Activated naive CD4-positive, alpha-beta T cell (primary cell): ENCODE data around the gene EDN1.
"Not testable (repeated sequence)": the region's sequence is repeated elsewhere in the genome, so short reads cannot be mapped to it uniquely, and the experiment has no call there.

Experiments used
- DNase-seq, 4 experiments: peaks; one replicate each; lab custom pipeline; 2025; lab: John Stamatoyannopoulos, UW

The EDN1 gene

DNA sequence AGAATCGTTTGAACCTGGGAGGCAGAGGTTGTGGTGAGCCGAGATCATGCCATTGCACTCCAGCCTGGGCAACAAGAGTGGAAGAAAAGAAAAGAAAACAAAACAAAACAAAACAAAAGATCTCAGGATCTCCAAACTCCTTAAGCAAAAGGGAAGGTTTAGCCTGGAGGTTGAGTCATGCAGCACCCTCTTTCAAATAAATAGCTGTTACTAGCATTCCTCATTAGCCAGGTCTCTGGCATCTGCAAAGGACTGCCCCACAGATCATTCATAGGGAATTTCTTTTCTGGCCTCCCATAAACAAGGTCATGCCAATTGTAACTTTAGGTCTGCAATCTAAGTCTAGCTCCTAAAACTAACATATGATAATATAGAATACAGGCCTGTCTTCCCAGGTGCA, 37.2 kb downstream of the EDN1 start:
- DNase-seq, result no peak

DNA sequence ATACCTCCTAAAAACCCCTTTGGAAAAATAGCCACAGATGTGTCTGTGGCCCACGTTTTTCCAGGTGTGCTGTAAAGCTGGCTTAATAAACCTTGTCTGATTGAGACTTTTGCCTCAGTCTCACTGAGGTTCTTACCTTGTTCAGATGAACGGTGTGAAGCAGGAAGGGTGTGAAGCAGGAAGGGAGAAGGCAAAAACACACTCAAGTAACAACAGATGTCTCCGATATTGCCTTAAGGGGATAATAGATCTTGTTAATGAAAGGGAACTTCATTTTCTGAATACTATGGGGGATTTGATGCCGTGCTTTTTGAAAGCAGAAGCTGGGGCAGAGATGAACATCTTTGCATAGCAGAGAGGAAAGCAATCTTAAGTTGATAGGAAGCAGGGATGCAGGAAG, 37.8 kb downstream of the EDN1 start:
- DNase-seq, result no peak

DNA sequence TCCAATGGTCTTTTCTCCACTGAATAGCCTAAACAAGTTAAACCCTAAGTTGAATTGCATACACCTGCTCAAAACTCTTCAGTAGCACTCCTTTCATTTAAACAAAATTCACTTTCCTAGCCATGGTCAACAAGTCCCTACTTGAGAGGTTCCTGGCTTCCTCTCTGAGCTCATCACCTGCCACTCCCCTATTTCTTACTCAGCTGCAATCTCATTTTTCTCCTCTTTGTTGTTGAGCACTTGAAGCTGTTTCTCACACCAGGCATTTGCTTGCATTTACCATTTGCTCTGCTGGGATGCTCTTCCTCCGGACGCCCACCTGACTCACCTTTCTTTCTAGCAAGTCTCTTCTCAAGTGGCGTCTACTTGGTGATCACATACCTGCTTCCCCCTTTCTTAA, 38.5 kb downstream of the EDN1 start:
- no peak for DNase-seq

- DNase-seq, result no peak
Observed at GRCh38 chr6:12331474-12331873, 41.3 kb downstream of the EDN1 start.

DNA sequence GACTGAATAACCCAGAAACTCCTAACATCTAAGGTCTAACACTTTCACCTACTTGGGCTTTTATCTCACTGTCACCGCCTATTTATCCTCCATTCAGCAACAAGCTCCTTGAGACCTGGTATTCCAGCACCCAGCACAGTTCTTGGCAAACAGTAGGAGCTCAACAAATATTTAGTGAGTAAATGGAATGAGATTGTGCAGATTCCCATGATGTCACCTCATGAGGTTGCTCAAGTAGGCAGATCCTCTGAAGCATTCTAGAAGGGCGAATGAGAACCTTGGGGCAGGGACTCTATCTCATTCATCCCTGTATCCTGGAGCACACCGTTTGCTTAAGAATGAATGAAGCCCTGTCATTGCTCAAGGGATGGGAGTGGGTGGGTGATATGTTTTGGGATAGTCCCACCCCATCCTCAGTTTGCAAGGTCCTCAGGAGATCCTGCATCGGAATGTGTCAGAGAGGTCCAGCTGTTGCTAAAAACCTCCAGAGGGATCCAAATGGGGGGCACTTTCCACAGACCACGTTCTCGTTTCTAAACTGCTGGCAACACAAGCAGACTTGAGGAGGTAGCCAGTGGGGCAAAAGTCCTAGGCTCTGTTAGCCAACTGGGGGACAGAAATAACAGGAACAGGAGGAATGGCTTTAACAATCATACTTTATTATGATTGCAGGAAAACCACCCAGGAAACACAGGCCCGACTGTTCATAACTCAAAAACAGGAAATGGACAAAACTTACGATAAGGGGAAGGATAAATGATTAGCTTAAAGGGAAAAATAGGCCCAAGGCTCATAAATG, 42.0 kb downstream of the EDN1 start:
- DNase-seq, result no peak

DNA sequence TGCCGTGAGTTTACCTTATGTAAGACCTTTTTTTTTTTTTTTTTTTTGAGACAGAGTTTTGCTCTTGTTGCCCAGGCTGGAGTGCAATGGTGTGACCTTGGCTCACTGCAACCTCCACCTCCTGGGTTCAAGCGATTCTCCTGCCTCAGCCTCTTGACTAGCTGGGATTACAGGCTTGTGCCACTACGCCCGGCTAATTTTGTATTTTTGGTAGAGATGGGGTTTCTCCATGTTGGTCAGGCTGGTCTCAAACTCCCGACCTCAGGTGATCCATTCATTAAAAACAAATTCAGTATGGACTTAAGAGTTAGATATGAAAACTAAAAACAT, 42.6 kb downstream of the EDN1 start:
- DNase-seq, result not testable (repeated sequence)

GRCh38 chr6:12333128-12333527, 43.0 kb downstream of the EDN1 start:
- no peak for DNase-seq

DNA sequence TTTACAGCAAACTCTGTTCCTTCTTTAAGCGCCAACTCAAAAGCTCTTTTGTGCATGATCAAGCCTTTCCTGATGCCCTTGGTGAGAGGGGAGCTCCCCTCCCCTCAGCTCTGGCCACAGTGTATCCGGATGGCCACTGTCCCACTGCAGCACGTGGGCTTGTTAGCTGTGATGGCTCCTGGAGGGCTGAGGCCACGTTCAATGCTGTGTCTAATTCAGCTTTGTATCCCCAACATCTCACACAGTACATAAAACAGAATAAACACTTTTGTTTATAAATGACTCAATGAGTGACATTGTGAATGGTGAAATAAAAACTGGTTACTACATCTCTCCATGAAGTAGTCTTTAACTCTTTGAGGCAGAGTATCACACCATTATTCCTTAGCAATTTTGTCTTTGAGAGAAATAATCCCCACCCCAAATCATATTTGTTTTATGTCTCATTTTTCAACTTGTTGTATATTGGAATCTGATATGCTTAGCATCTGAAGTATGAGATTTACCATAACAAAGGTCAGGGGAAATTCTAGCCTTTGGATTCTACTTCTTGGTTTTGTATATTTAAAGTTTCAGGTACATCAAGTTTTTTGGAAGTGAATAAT, 44.5 kb downstream of the EDN1 start:
- DNase-seq, result no peak

DNA sequence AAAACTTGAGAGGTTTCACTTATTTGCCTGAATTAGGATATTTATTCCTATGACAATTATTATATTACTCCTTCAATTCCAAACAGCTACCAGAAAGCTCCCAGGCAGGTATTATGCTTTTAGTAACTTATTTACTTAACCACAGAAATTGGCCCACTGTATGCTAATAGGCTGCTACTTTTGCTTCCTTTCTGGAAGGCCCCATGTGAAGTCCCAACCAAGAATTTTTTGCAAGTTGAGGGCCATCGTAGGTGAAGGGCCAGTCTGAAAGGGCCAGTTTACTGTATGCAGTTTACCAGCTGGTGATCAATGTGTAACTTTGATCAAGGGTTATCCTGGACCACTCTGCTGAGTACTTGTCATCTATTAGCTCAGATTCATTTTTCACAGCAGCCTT, 45.0 kb downstream of the EDN1 start:
- no peak for DNase-seq

- DNase-seq, result no peak
Observed at GRCh38 chr6:12335717-12336116, 45.6 kb downstream of the EDN1 start.

- no peak for DNase-seq
Observed at GRCh38 chr6:12336121-12336971, 46.2 kb downstream of the EDN1 start.

DNA sequence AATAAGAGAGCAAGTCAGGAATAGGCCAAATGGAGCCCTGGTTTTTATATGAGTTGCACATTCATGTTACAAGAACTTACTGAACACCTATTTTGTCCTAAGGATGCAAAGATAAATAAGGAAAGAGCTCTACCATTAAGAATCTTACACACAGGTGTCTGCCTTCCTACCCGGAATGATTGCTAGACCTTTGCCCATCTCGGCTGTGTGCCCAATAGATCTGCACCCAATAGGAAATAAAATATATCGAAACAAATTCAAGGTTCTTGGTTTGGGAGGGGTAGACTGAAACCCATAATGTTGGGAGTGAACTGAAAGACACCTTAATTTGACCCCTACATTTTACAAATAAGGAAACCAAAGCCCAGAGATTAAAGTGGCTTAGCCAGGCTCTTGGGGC, 48.9 kb downstream of the EDN1 start:
- no peak for DNase-seq

- no peak for DNase-seq
Observed at GRCh38 chr6:12339808-12340487, 49.8 kb downstream of the EDN1 start.

DNA sequence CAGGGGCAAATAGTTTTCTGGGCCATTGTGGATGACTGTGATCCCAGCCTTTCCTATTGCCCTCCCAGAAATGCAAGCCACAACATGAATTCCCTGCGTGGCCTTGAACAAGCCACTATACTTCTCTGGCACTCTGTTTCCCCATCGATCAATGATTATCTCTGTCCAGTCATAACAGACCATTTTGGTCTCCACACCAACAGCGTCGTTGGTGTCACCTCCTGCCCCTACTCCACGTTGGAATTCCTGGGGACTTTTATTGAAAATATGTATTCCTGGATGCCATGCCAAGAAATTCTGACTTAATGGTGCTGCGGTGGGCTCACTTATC, 50.3 kb downstream of the EDN1 start:
- DNase-seq, result no peak

GRCh38 chr6:12342664-12343063, 52.5 kb downstream of the EDN1 start:
- no peak for DNase-seq

- no peak for DNase-seq
Observed at GRCh38 chr6:12343122-12343439, 52.9 kb downstream of the EDN1 start.

GRCh38 chr6:12343440-12344162, 53.4 kb downstream of the EDN1 start:
- no peak for DNase-seq

GRCh38 chr6:12344296-12344695, 54.1 kb downstream of the EDN1 start:
- DNase-seq, result no peak

DNA sequence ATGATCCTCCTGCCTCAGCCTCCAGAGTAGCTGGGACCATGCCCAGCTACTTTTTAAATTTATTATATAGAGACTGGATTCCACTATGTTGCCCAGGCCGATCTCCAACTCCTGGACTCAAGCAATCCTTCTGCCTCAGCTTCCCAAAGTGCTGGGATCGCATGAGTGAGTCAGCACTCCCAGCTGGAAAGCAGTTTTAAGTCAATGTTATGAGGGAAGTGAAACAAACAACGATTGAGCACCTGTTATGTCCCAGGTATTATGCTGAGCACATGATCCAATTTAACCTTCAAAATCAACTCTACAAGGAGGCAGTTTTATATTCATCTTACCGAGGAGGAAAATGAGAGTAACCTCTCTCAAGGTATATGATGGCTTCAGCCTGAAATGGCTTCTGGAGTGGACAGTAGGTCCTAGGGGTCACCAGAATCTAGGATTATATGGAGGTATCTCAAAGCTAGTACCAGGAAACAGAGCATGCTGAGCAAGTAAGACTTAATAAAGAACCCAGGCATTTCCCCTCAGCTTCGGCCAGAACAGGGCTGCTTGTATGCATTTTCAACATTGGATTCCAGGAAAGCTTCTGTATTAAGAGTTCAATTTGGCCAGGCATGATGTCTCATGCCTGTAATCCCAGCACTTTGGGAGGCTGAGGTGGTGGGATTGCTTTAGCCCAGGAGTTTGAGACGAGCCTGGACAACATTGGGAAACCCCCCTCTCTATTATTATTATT, 55.0 kb downstream of the EDN1 start:
- no peak for DNase-seq

- DNase-seq, result no peak
Observed at GRCh38 chr6:12345694-12346058, 55.5 kb downstream of the EDN1 start.
